SK-N-DZ (cell line): Measurements from ENCODE around the gene HOXB8.

Experiments used
- DNase-seq: peaks from one replicate; pipeline ENCODE4 v3.0.0-alpha.2; 2015; ENCODE audit warnings: low spot score

The HOXB8 gene

GRCh38 chr17:48610282-48611211 lies 4.5 kb downstream of the HOXB8 start, which contains the start of gene HOXB7:
Gene HOXB7 (minus strand): TSS chr17:48611017. CDS start chr17:48610918, 99 bp downstream.
- DNase-seq, result no peak

- no peak for DNase-seq
These were observed 5.3 kb downstream of the HOXB8 start for GRCh38 chr17:48609759-48610281.

DNA sequence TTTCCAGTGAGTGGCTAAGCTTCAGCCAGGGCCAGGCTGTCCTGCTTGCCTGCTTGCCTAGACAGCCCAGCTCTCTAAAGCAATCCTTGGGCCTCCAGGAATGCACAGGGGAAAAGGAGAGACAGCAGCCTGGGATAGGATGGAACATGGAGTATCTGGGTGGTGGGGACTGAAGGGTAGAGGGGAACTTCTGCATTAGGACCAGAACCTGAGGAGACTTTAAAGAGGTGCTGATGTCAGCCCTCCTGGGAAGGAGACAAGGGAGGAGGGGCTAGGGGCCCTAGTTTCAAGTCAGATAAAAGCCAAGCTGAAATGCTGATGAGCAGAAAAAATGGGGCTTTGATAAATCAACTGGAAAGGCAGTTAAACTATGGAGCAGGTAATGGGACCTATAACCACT lies 6.1 kb downstream of the HOXB8 start:
- no peak for DNase-seq

GRCh38 chr17:48608494-48608834 lies 6.6 kb downstream of the HOXB8 start:
- DNase-seq, result no peak

- DNase-seq, result no peak
These were observed 8.0 kb downstream of the HOXB8 start for GRCh38 chr17:48606892-48607614.

- no peak for DNase-seq
These were observed 8.9 kb downstream of the HOXB8 start for GRCh38 chr17:48605991-48606891.

DNA sequence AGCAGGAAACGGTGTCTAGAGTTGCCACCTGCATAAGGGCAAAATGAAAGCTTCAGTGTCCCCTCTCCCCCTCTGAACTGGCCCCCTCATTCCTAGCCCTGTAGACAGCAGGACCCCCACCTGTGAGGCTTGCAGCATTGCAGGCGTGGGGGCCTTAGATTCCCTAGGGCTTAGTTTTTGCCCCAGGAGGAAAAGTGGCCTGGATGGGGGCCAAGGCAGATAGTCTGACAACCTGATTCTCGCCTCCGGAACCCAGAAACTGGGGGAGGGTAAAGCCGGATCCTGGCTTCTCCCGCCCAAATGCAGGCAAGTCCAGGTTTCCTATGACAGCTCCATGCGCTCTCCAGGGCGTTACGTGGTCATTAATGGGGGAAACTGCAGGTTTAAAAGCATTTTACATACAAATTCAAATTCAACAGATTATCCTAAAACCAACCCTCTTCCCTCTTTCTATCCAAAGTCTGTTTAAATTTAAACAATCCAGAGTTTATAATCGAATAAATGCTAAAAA lies 9.6 kb downstream of the HOXB8 start:
- DNase-seq, result no peak

- DNase-seq, result no peak
These were observed 10.2 kb downstream of the HOXB8 start, which contains the start of gene HOXB6 for GRCh38 chr17:48604770-48605329. Gene HOXB6 (minus strand): TSS chr17:48604986. CDS start chr17:48598150, 6,836 bp downstream.

- DNase-seq, result no peak
These were observed 10.9 kb downstream of the HOXB8 start for GRCh38 chr17:48603959-48604769.

DNA sequence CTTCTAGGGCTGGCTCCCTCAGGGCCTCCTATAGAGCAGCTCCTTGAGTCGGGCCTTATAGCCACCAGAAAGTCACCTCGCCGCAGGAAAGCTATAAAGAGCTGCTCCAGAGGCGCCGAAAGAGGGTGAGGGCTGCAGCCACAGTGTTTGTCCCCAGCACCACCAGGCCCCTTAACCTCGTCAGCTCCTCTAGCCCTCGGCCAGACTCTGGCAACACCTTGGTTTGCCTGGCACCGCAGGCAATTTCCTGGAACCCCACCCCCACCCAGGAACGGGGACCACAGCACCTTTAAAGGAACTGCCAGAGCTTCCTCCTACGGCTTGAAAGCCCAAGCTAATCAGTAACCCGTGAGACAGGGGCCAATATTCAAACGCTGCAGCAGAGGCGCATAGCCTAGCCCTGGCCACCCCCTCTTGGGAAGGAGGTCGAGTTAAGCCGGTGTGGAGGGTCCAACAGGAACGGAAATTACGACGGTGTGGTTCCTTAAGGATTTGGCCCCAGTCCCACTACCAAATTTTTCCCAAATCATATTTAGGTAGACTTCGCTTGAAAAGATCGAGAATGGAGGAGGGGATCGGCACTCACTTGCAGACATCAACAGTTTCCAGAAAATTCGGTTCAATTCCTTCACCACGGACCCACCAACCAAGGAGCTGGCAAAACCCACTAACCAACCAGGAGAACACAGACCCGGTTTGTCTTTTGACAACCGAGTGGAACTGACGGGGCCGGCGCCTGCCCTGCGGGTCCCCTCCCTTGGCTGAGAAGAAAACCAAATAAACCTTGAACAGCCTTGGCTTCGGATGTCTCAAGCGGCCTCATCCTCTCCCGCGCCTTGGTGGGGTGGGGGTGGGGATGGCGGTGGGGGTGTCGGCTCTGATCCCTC lies 13.3 kb downstream of the HOXB8 start:
- no peak for DNase-seq

- DNase-seq, result no peak
These were observed 13.9 kb downstream of the HOXB8 start for GRCh38 chr17:48601207-48601538.

DNA sequence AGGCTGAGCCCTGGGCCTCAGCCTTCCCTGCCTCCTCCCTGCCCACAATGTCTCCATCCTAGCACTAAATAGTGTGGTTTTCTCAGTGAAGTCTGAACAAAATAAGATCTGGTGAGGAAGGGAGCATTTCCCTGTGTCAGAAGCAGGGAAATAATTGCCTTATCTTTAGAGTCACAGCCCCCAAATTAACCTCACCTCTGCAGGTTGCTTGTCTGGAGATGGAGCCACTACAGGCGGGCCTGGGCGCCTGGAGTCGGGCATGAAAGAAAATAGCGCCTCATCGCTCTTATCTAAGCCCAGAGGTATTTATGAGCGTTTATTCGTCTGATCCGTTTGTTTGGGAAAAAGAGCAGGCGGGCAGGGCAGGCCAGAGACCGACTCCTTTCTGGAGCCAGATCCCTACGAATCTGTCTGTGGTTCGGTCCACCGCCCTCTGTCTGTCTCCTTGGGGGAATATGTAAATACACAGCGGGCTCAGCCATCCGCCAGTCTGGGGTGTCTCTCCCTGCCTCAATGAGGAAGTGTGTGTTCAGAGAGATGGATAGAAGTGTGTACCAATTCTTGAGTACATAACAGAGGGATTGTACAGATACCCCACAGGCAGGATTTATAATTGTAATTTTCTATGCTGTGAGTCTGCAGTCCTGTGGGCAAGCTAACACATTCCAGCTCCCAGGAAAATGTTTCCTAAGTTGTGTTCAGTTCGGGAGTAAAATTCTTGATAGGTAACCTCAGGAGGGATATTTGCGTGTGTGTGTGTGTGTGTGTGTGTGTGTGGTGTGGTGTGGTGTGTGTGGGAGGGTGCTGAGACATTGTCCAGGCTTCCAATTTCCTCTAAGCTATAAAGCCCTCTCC lies 14.6 kb downstream of the HOXB8 start:
- no peak for DNase-seq

- no peak for DNase-seq
These were observed 15.7 kb downstream of the HOXB8 start for GRCh38 chr17:48599354-48599753.

GRCh38 chr17:48598736-48599135 lies 16.4 kb downstream of the HOXB8 start:
- DNase-seq, result no peak

- no peak for DNase-seq
These were observed 17.1 kb downstream of the HOXB8 start for GRCh38 chr17:48597778-48598631.

GRCh38 chr17:48597528-48597777 lies 17.6 kb downstream of the HOXB8 start:
- DNase-seq, result no peak

DNA sequence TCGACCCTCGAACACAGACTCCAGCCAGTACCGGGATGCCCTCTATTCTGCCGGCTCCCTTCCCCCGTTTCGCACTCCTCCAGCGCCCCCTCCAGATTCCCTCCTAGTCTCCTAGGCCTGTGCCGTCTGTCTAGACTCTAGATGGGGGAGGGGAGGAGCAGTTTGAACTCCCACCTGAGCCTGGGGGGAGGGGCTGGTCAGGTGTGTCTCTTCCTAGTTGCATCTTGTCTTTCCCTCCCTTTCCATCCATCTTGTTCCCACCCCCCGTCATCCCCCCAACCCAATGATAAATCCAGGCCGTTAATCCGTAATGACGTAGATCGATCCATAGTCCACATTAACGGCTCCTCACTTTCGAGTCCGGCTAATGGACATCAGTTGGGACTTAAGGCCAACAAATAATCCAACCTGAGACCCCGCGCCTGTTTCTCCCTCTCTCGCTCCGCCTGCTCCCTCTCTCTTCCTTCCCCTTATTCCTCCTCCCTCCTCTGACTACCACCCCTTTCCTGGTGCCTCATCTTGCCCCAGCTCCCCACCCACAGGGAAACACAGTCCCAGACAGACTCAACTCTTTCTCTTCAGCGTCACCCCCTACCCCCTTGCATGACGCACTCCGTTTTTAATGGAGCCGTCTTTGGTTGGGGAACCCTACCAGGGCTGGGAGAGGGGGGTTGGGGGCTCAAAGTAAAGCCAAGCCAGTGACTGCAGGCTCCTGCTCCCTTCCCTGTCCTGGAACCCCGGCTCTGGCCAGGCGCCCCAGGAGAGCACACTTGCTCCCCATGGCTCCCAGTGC lies 18.2 kb downstream of the HOXB8 start:
- DNase-seq, result no peak
